ENCODE data around the gene OR2F1. TPM values are rescaled to one million over a fixed set of nuclear protein-coding genes. Genes with fewer than 3 reads are reported as not detected.

OR2F1 gene
- total and polyA plus RNA-seq, 10 of the 15 experiments (the other 5 are each of a cell fraction or from before 2014, with no cell fraction given): not detected

- TF ChIP-seq EP300 (IDR thresholded peaks at IDR 0.05; ENCODE audit: borderline replicate concordance in 1 of 2, control insufficient read depth in 1 of 2, low read depth in 2 of 2, low read length in 2 of 2) (no peak), MTA2 (IDR thresholded peaks at IDR 0.05; ENCODE audit: low read depth) (no peak), IRF5 (IDR thresholded peaks at IDR 0.05; ENCODE audit: borderline replicate concordance) (no peak), NFYB (IDR thresholded peaks at IDR 0.05; ENCODE audit: insufficient read depth, low read depth, low read length) (no peak), ATF3 (IDR thresholded peaks at IDR 0.05; ENCODE audit: borderline replicate concordance, extremely low read depth, low read depth, low read length) (no peak), NBN (IDR thresholded peaks at IDR 0.05) (no peak), ELK1 (IDR thresholded peaks at IDR 0.05; ENCODE audit: low read depth, low read length) (no peak), SREBF2 (IDR thresholded peaks at IDR 0.05; ENCODE audit: low read length) (no peak)
Observed at GRCh38 chr7:143993924-143994323, 39.3 kb downstream of the OR2F1 start (continued).

GRCh38 chr7:144000020-144000419 is 45.4 kb downstream of the OR2F1 start, which contains the start of gene OR6B1:
Gene OR6B1, plus strand, starts transcription at chr7:144000320. Its CDS starts 3,677 bp downstream, at chr7:144003997.
- no peak within 1 kb of the TSS for H3K4me3 ChIP-seq
- H3K36me3 ChIP-seq (ENCODE audit: control insufficient read depth in 2 of 2, insufficient read depth in 2 of 2, low read length in 1 of 2): no peaks in the 10 kb centered on the region
- H3K4me2 ChIP-seq (ENCODE audit: control insufficient read depth, insufficient read depth): no peak within 1 kb of the TSS
- H3K27ac ChIP-seq (ENCODE audit: control insufficient read depth, insufficient read depth): no peak within 1 kb of the TSS
- no peak within 1 kb of the TSS for H2AFZ ChIP-seq (ENCODE audit: control insufficient read depth, low read depth, low read length)
- FAIRE-seq (no peak), ATAC-seq (no peak), DNase-seq (ENCODE audit: low read depth, low spot score) (no peak)
- no peaks in the 10 kb centered on the region for H4K20me1 ChIP-seq (ENCODE audit: control insufficient read depth, insufficient read depth)
- no TSS peak for BruUV-seq (replicated peaks)
- POLR2A ChIA-PET: no interaction called here
- WGBS (ENCODE audit: insufficient coverage, insufficient replicate concordance, low lambda C conversion rate, missing lambda C conversion rate): 3% methylated on average over 4 of the region's 4 CpGs
- SMC1A ChIA-PET (ENCODE audit: uncharacterized antibody, unreplicated experiment): no interaction called here
- H3K27me3 ChIP-seq (replicated peaks in 1 of 2; ENCODE audit: control insufficient read depth in 2 of 2, insufficient read depth in 2 of 2, low read length in 1 of 2): no peaks in the 10 kb centered on the region
- in situ Hi-C loops (cut with MboI): no loop called here
- no peaks in the 10 kb centered on the region for H3K9me3 ChIP-seq (replicated peaks; ENCODE audit: control insufficient read depth, insufficient read depth, low read length)
- H3K4me1 ChIP-seq (ENCODE audit: control insufficient read depth, insufficient read depth, low read length): no peaks in the 10 kb centered on the region
- CTCF ChIA-PET: interaction anchor here (2.2 kb wide), 1 partner anchor 28 kb away, joined by 5 read pairs; no protein-coding TSS in a partner anchor
- RAD21 ChIA-PET (ENCODE audit: unreplicated experiment): no interaction called here
- intact Hi-C loops (cut with micrococcal nuclease; ENCODE audit: unreplicated experiment): no loop called here
- H3K79me2 ChIP-seq (ENCODE audit: control insufficient read depth, insufficient read depth, low read length): no peaks in the 10 kb centered on the region
- H3K9ac ChIP-seq (ENCODE audit: control insufficient read depth, insufficient read depth, low read length): no peak within 1 kb of the TSS
- no peak for TF ChIP-seq EZH2 (IDR thresholded peaks at IDR 0.05; ENCODE audit: borderline replicate concordance, control insufficient read depth, low read depth, low read length)
- no peak for TF ChIP-seq RUNX3 (IDR thresholded peaks at IDR 0.05; ENCODE audit: low read length)
- TF ChIP-seq RELA (IDR thresholded peaks at IDR 0.05; ENCODE audit: borderline replicate concordance, partially characterized antibody): no peak
- TF ChIP-seq MLLT1 (IDR thresholded peaks at IDR 0.05): no peak
- no peak for TF ChIP-seq KAT2A (conservative IDR thresholded peaks at IDR 0.05; ENCODE audit: control insufficient read depth, low read depth, low read length)
- no peak for TF ChIP-seq IKZF2 (IDR thresholded peaks at IDR 0.05)
- no peak for TF ChIP-seq ATF2 (IDR thresholded peaks at IDR 0.05; ENCODE audit: low read length)
- no peak for TF ChIP-seq USF2 (IDR thresholded peaks at IDR 0.05; ENCODE audit: borderline replicate concordance, low read depth, low read length)
